ENCODE measurements around the gene MPPED1.

The MPPED1 gene

DNA sequence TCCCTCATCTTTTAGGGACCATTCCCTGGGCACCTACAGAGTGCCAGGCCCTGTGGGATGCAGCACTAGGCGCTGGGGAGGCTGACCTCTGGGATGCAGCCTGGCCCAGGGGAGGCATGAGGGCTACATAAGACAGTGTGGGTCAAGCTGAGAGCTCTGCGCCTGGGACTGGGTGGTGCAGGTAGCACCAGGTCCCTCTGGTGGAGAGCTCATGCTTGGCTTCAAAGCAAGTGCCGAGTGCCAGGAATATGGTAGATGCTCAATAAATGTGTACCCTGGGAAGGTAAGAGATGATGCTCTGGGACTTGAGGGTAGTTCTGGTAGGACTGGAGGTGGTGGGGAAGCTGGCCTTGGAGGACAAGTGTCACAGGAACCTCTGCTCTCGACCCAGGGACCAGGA is 2.0 kb upstream of the MPPED1 start:
- TF ChIP-seq USF1 (IDR thresholded peaks at IDR 0.05) = no peak
- TF ChIP-seq EGR1 (IDR thresholded peaks at IDR 0.05) = no peak
- no peak for TF ChIP-seq TAF1 (IDR thresholded peaks at IDR 0.05; ENCODE audit: low read depth)
- TF ChIP-seq ZBTB7A (IDR thresholded peaks at IDR 0.05; ENCODE audit: low read depth) = no peak
- TF ChIP-seq EP300 (IDR thresholded peaks at IDR 0.05; ENCODE audit: borderline replicate concordance) = no peak
- no peak for TF ChIP-seq RAD21 (IDR thresholded peaks at IDR 0.05; ENCODE audit: low read depth)
- TF ChIP-seq TCF12 (IDR thresholded peaks at IDR 0.05; ENCODE audit: low read depth) = no peak
- TF ChIP-seq REST (IDR thresholded peaks at IDR 0.05; ENCODE audit: low read depth) = no peak
- TF ChIP-seq CREB1 (IDR thresholded peaks at IDR 0.05; ENCODE audit: low read depth) = no peak
- TF ChIP-seq NFIC (IDR thresholded peaks at IDR 0.05) = no peak
- TF ChIP-seq YY1 (IDR thresholded peaks at IDR 0.05; ENCODE audit: low read depth) = no peak
- TF ChIP-seq TEAD4 (IDR thresholded peaks at IDR 0.05) = no peak
- no peak for TF ChIP-seq CEBPB (IDR thresholded peaks at IDR 0.05)
- TF ChIP-seq FOXM1 (IDR thresholded peaks at IDR 0.05; ENCODE audit: borderline replicate concordance, low read depth) = no peak
- TF ChIP-seq, protein P1, sequence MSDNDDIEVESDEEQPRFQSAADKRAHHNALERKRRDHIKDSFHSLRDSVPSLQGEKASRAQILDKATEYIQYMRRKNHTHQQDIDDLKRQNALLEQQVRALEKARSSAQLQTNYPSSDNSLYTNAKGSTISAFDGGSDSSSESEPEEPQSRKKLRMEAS (IDR thresholded peaks at IDR 0.05) = no peak

- TF ChIP-seq YY1 (IDR thresholded peaks at IDR 0.05; ENCODE audit: low read depth) = no peak
- TF ChIP-seq NFIC (IDR thresholded peaks at IDR 0.05) = no peak
- no peak for TF ChIP-seq EP300 (IDR thresholded peaks at IDR 0.05; ENCODE audit: borderline replicate concordance)
- no peak for TF ChIP-seq TAF1 (IDR thresholded peaks at IDR 0.05; ENCODE audit: low read depth)
- TF ChIP-seq TEAD4 (IDR thresholded peaks at IDR 0.05) = no peak
- TF ChIP-seq, protein P1 (IDR thresholded peaks at IDR 0.05) = no peak
- no peak for TF ChIP-seq EGR1 (IDR thresholded peaks at IDR 0.05)
- TF ChIP-seq RAD21 (IDR thresholded peaks at IDR 0.05; ENCODE audit: low read depth) = no peak
- no peak for TF ChIP-seq FOXM1 (IDR thresholded peaks at IDR 0.05; ENCODE audit: borderline replicate concordance, low read depth)
- TF ChIP-seq CEBPB (IDR thresholded peaks at IDR 0.05) = no peak
- TF ChIP-seq REST (IDR thresholded peaks at IDR 0.05; ENCODE audit: low read depth) = no peak
- TF ChIP-seq USF1 (IDR thresholded peaks at IDR 0.05) = no peak
- no peak for TF ChIP-seq ZBTB7A (IDR thresholded peaks at IDR 0.05; ENCODE audit: low read depth)
- TF ChIP-seq CREB1 (IDR thresholded peaks at IDR 0.05; ENCODE audit: low read depth) = no peak
- no peak for TF ChIP-seq TCF12 (IDR thresholded peaks at IDR 0.05; ENCODE audit: low read depth)
These were observed 560 bp upstream of the MPPED1 start for GRCh38 chr22:43411040-43411868.

- no peak for TF ChIP-seq TAF1 (IDR thresholded peaks at IDR 0.05; ENCODE audit: low read depth)
- no peak for TF ChIP-seq EGR1 (IDR thresholded peaks at IDR 0.05)
- TF ChIP-seq FOXM1 (IDR thresholded peaks at IDR 0.05; ENCODE audit: borderline replicate concordance, low read depth) = no peak
- no peak for TF ChIP-seq EP300 (IDR thresholded peaks at IDR 0.05; ENCODE audit: borderline replicate concordance)
- TF ChIP-seq NFIC (IDR thresholded peaks at IDR 0.05) = no peak
- no peak for TF ChIP-seq CEBPB (IDR thresholded peaks at IDR 0.05)
- no peak for TF ChIP-seq ZBTB7A (IDR thresholded peaks at IDR 0.05; ENCODE audit: low read depth)
- no peak for TF ChIP-seq TCF12 (IDR thresholded peaks at IDR 0.05; ENCODE audit: low read depth)
- no peak for TF ChIP-seq CREB1 (IDR thresholded peaks at IDR 0.05; ENCODE audit: low read depth)
- TF ChIP-seq TEAD4 (IDR thresholded peaks at IDR 0.05) = no peak
- TF ChIP-seq REST (IDR thresholded peaks at IDR 0.05; ENCODE audit: low read depth) = no peak
- no peak for TF ChIP-seq USF1 (IDR thresholded peaks at IDR 0.05)
- TF ChIP-seq YY1 (IDR thresholded peaks at IDR 0.05; ENCODE audit: low read depth) = no peak
- TF ChIP-seq, protein P1 (IDR thresholded peaks at IDR 0.05) = no peak
- no peak for TF ChIP-seq RAD21 (IDR thresholded peaks at IDR 0.05; ENCODE audit: low read depth)
These were observed 1.3 kb downstream of the MPPED1 start for GRCh38 chr22:43412808-43413795.
